HG03280 (cell line): Measurements from ENCODE around the gene KCNN3.

Experiments
- ATAC-seq: cut with Tn5 transposase; IDR thresholded peaks from one replicate; pipeline ENCODE4 v1.9.1; 2021; ENCODE audit warnings: mild to moderate bottlenecking, moderate library complexity; ENCODE audit not compliant: unreplicated experiment

KCNN3 gene

DNA sequence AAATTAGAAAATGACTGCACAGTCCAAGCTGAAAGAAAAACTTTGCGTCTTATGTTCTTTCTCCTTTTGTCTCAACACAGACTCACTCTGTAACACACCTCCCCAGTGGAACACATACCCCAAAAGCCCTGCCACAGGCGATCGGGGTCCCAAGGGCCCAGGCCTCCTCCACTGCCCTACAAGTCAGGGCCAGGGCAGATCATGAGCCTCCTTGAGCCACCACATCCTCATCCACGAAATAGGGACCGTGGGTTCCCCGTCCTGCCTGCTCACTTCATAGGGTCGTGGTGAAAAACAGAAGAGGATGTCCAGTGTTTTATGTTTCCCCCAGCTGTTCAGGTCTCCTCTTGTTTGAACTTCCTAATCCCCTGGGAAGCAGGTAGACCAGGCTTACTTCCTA, 116.7 kb downstream of the KCNN3 start:
- no peak for ATAC-seq

DNA sequence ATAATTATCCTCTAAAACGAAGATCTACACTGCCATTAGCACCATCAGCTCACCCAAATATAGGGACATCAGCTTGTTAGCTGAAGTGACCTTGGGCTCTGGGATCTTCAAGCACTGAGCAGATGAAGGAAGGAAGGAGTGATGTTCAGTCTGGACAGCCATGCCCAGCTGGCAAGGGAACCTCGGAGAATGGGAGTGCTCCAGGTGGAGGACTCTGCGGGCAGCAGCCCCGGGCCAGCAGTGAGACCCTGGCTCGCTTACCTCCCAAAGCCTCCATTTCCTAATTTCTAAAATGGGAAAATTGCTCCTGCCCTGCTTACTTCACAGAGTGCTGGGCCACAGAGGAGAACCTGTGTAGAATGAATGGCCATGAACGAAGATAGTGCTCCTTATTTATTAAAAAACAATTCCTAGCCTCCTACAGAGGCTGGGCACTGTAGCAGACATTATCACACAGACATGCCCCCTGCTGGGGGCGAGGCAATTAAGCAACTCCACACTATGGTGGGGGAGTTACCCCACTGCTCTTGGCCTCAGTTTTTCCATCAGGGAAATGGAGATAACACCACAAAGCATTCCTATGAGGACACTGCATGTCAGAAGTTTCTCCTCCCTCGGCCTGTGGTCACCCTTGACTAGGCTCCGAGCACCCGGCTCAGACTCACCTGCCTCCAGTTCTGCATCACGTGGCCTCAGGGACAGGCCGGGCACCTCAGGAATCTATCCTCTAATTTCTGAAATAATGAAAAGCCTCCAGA, 117.6 kb downstream of the KCNN3 start:
- no peak for ATAC-seq

DNA sequence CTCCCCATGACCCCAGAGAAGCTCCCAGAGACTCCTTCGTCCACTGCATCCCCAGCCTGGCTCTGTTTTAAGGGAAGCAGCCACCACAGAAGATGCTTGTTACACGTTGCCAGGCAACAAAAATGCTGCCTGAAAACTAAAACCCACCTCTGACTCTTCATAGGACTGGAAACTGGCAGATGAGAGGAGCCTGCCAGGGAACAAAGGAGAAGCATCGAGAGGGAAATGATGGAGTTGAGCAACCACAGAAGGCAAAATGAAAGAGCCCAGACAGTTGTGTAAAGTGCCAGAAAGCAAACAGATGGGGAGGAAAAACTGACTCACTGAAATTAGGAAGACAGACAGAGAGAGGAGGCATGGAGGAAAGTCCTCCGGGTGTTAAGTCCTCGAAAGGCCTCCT, 118.4 kb downstream of the KCNN3 start:
- ATAC-seq: no peak

DNA sequence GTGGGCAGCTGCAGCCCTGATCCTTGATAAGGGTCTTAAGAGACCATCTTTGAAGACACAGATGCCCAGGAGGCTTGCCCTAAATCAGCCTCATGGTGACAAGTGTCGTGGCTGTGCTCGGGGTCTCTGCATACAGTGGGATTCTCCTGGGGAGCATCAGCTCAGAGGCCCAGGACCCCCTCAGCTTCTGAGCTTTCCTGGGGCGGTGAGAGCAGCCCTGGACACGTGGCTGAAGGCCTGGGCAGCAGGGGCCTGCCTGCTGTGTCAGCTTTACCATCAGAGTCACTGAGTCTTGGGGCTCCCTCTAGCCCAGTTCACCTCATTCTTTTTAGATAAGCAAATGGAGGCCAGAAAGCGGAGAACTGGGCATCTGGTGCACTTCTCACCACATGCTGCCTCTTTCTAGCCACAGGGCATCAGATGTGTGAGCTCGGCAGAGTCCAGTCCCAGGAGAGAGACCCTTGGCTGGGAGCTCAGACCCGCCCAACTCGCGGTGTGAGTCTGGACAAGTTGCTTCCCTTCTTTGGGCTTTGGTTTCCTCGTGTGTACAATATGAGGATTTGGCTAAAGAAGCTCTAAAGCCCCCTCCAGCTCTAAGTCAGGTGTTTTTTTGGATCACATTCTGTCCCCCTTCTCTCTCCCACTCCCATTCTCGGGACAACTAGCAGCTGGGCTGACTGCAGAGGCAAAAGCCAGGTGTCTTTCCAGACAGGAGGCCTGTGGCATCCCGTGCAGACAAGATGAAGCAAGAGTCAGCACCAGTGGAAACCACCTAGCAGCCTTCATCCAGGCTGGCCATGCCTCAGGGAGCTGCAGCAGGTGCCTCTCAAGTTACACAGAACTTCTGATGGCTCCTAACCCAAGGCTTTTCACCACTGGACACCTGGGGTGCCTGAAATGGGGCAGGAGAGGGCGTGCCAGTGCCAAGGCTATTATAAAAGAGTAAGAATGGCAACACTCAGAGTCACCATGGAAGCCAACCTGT, 119.1 kb downstream of the KCNN3 start:
- ATAC-seq: no peak

DNA sequence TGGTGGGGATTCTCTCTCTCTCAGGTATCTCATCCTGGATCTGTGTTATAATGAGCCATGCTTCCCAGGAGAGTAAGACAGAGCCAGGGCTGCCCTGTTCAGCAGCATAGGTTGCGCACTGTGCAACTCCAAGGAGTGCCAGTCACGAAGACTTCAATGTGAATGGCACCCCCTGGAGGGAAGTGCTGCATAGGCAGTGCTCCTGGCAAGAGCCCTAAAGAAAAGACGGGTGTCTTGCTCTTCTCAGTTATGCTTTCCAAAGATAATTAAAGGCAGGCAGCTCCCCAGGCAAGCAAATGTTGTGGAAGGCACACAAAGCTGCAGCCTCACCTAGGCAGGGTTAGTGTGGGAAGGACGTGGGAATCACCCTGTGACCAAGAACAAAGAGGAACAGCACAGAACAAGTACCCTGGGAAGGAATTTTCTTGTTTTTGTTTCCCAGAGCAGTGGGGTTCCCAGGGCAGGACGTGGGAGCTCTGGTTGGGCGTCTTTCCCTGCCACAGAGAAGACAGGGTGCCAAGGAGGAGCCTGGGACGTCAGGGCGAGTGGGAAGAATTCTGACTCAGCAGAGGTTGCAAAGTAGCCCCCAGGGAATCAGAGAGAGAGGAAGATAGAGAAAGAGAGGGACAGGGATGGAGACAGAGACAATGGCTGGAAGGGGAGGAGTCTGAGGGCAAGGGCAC, 120.9 kb downstream of the KCNN3 start:
- no peak for ATAC-seq

DNA sequence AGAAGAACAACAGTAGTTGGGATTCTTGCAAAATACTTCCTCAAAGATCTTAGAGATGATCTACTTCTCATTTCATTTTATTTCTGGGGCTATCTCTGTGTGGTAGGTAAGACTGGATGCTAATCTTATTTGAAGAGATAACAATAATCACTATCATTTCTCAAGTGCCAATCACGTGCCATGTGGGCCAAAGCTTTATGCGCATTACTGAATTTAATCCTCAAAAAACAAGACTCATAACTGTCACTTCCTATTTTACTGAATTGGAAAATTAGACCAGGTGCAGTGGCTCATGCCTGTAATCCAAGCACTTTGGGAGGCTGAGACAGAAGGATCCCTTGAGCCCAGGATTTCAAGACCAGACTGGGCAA, 121.7 kb downstream of the KCNN3 start:
- no peak for ATAC-seq

DNA sequence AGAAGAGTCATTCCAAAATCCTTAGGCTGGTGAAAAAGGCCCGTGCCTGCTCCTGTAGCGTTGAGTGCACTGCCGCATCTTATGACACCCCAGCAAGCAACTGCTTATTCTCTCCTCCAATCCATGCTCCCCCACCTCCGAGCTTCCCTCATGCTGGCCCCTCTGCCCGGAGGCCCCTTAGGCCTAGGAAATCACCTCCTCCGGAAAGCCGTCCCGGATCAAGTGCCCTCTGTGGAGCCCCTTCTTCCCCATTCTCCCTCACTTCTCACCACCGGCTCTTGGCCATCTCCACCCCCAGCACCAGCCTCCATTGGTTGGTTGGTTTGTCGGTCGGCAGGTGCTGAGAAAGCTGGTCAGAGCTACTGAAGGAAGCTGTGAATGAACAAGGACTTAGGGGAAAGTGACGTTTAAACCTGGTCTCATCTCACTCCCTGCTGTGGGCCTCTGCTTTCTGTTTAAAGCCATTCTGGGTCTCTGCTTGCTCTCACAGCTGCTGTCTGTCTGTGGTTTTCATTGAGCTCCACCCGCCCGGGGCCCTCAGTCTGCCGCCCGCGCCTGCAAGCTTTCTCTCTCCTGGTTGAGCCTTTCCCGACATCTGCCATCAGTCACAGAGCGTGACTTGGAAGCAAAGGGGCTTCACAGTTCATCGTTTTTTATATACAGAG, 122.2 kb downstream of the KCNN3 start:
- no peak for ATAC-seq

DNA sequence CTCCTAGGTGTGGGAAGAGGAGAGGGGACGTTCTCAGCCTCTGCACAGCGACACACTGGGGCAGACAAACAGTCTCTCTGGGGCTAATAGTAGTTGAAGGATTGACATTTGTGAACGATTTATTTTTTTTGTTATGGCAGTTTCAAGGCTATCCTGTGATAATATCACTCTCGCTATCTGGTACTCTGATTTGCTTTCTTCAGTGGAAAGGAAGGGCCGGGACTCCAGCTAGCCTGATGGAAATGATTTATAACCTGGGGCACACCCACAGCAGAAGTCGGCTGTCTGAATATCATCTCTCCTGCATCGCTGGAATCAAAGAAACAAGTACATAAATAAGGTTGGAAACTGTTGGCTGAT, 122.7 kb downstream of the KCNN3 start:
- no peak for ATAC-seq

DNA sequence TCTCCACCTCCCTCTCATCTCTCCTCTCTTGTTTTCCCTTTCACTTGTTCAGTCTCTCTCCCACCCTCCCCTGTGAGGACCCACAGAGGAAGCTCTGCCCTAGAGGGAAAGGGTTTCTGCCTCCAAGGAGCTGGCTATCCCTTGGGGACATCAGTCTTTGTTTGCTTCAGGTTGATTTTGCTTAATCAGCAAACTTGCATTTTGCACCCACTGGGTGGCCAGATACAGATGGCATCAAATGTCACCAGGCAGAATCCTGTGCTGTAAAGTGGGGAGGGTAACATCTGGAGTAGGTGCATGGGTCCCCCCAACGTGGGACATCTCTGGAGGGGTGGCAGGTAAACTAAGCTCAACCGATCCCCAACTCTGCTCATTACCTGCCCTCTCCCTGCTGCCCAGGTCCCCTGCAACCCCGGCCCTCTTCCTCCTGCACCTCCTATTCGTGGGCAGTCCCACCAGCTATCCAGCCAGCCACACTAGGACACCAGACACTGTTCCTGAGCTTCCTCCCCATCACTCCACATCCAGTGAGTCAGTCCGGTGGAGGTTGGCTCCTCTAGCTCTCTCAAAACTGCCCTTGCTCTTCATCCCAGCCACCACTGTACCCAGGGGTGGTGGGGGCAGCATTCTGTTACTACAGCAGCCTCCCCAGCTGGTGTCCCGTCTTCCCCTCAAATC, 123.3 kb downstream of the KCNN3 start:
- ATAC-seq: no peak

DNA sequence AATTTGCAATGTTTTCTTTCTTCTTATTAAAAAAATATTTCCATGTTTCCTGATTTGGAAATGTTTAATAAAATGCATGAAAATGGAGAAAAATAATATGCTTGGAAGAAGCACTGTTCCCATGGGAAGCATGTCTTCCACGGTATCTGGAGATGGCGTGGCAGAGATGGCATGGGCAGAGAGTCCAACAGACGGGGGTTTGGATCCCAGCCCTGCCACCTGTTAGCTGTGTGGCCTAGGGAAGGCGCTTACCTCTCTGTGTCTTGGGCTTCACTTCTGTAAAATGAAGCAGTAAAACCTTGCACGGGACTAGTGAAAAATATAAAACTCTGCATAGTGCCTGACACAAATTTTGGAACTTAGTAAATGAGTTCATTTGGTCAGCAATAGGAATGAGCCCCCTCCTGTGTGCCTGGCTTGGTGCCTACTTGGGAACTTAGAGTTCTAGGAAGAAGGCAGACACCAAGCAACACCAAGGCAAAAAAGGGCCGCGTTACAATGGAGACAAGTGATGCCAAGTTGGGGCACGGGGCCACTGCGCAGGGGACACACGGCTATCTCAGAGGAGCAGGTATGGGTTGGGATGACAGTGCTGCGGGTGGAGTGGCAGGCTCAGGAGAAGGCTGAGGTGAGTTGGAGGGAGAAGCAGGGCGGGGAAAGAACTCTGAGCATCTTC, 124.2 kb downstream of the KCNN3 start:
- ATAC-seq: no peak

DNA sequence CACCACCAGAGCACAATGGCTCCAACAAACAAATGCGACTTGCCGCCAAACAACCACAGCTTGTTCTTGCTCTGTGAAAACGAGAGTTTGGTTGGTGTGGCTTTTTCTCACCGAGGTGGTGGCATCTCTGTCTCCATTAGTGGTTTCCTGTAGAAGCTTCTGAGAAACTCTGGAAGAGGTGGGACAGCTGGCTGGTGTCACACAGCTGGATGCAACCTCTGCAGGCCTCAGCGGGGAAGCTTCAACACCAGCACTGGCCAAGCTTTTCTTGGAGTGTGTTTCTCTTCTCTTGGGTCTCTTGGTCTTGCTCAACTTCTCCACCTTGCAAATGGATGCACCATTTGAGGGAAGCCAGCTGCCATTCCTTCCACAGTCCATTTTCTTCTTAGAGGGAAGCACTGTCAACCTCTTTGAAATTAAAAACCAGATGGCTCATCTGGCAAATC, 124.8 kb downstream of the KCNN3 start:
- no peak for ATAC-seq

DNA sequence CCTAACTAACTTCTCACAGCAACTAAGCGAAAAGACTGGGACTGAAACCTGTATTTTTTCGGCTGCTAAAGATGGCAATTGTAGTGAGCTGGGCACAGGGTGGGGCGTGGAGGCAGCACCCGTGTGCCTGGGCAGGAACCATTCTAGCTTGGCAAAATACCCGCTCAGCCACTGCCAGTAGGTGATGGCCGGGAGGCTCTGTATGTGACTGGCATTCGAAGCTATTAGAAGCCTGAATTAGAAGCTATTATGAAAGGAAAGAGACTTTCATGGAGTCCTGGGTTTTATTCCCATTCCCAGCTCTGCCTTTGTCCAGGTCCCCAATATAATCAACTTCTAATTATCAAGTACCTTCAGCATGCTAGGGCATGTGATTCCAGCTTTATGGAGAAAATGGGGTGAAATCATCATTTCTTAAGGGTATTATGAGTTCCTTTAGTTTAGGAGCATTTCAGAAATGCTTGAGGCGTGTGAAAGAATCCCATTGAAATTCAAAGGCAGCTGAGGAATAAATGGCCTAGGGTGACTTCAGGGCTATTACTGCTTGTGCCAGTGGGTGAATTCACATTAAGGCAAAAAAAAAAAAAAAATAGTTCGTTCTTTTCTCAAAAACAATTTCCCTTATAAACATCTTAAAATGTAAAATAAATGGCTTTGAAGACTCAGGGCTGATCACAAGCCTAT, 125.6 kb downstream of the KCNN3 start:
- ATAC-seq: no peak

DNA sequence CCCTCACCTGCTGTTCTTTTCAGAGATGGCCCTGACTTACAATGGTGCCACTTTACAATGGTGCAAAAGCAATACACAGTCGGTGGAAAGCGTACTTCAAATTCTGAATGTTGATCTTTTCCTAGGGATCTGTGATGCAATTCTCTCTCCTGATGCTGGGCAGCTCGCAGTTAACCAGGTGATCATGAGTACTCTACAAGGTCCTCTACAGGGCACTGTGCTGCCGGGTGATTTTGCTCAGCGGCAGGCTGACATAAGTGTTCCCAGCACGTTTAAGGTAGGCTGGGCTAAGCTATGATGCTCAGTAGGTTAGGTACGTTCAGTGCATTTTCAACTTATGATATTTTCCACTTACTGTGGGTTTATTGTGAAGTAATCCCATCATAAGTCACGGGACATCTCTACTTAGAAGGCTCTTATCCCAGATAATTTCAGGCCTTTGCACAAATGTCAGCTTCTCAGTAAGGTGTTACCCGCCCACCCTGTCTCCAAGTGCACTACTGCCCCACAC, 126.5 kb downstream of the KCNN3 start:
- ATAC-seq: no peak

DNA sequence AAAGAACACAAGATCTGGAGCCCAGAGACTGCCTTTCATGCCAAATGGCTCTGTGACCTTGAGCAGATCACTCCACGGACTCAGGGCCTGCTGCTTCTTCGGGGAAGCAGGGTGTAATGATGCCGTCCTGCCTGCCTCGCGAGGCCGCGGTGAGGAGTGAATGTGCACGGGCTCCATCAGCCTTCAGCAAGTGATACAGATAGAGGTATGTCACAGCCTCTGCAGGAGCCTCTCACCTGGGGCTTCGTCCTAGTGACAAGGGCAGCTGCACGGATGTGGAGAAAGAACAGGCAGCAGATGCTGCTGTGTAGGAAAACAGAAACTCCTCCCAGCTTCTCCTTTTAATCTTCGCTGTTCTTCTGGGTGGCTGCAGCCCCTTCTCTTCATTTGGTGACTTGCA, 127.5 kb downstream of the KCNN3 start:
- no peak for ATAC-seq

DNA sequence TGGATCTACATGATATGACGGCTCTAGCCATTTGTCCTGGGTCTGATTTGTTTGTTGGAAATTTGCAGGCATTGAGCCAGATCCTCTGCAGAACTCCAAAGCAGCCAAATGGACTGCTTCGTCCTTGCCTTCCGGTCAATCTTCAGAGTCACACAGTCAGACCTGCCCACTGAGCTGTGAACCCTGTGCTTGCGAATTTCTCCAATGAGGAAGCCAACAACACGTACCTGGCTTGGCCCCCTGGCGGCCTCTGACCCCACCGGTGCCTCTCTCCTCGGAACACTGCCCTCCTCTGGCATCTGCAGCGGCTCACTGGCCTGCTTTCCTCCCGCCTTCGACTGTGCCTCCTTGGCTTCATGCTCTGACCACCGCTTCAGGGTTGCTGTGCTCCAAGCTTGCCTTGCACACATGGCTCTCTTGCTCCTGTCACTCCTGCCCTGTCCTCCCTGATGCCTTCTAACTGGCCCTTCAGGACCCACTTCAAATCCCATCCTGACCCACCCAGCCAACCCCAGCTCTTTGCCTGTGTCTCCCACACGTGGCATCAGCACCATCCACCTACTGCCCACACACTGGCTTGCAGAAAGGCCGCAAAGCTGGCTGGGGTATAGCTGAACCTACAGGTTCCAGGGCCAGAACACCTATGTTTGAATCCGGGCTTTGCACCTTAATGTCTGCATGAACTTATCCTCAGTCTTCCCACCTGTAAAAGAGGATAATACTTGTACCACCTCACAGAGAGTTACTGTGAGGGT, 128.2 kb downstream of the KCNN3 start:
- no peak for ATAC-seq

DNA sequence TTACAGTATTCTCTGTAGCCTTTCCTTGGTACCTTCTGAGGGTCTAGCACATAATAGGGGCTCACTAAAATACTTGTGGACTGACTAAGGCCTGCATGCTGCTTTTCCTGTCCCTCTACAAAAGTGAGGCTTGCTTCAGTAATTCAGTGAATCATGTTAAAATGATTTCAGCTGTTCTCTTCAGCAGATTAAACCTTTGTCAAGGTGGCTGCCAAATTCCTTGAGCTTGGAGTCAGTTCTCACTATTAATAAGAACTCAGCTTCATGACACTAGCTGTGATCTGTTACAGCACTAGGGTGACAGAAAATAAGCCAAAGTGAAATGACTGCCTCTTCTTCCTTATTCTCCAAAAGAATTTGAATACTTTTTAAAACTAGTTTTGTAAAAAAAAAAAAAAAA, 128.8 kb downstream of the KCNN3 start:
- no peak for ATAC-seq

DNA sequence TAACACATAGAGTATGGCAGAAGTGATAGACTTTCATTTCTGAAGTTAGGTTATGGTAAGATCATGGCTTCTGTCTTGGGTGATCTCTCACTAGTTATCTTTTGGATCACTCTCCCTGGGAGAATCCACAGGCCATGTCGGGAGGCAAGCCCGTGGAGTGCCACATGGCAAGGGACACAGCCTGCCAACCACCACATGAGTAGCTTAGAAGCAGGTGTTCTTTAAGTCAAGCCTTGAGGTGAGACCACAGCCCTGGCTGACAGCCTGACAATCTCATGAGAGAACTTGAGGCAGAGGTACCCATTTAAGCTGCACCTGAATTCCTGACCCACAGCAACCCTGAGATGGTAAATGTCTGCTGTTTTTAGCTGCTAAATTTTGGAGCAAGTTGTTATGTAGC, 130.4 kb downstream of the KCNN3 start:
- ATAC-seq: no peak

DNA sequence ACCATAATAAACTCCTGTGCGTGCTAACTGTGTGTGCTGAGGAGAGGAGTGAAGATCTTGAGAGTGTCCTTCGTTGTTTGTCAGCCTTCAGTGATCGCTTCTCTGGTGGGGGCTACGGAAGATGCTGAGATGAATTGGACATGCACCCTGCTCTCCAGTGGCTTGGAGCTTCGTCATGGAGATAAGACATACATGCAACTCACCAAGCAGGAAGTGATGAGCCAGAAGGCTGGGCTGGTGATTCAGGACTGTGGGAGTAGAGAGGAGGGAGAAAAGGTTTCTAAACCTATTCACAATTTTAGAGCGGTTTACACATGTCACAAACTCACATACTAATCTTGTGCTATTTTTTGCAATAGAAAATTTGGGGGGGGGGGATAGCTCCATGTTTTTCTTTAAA, 133.2 kb downstream of the KCNN3 start:
- ATAC-seq: no peak

DNA sequence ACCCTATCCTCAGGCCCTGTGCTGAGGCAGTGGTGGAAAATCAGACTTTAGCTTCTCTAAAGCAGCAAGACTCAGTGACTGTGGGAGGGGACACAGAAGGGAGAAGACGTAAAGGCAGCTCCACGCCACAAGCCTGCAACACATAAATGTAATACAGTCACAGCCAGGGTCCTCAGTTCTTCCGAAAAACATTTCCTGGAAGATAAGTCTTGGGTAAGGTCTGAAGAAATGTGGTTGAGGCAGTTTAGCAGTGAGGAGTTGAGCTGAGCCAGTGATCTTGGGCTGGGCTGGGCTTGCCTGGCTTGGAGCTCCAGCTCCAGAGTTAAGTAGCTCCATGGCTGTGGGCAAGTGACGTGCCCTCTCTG, 134.3 kb downstream of the KCNN3 start:
- no peak for ATAC-seq
